DMS79 (cell line): ENCODE results near the gene RBBP8.
"Not testable (repeated sequence)": the region's sequence is repeated elsewhere in the genome, so short reads cannot be mapped to it uniquely, and the experiment has no call there.

Source experiments
- DNase-seq: peaks from one replicate; lab custom pipeline; 2025; lab: John Stamatoyannopoulos, UW

RBBP8 gene

GRCh38 chr18:22943847-22944246 lies 10.7 kb downstream of the RBBP8 start:
- DNase-seq, result no peak

DNA sequence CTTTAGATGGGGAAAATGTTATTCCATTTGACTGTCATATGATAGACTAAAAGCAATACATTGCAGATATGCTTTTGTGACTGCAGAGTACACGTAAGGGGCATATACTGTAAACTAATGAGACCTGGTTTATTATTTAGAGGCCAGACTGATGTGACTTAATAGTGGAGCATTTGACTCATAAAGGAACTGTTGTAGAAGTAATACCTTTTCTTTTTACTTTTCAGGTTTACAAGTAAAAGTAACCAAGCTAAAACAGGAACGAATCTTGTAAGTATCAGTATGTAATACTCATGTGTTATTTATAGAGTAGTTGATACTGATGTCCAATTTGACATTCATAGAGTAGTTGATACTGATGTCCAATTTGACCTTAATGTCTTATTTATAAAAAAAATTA lies 13.1 kb downstream of the RBBP8 start:
- no peak for DNase-seq

DNA sequence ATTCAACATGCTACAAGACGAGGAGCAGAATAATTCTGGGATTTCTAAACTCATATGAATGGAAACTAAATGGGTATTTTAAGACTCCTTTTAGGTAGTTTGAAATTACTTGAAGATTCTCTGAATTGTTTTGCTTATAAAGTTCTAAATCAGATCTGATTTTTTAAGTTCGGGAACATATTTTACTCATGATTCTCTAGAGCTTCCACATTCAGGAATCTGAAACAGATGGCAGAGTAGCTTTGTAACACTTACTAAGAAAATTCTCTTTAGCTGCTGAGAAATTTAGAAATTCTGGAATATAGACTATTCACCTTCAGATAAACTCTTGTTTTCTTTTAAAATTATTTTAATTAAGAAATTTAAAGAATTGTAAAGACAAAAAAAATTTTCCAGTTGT lies 13.7 kb downstream of the RBBP8 start:
- no peak for DNase-seq

DNA sequence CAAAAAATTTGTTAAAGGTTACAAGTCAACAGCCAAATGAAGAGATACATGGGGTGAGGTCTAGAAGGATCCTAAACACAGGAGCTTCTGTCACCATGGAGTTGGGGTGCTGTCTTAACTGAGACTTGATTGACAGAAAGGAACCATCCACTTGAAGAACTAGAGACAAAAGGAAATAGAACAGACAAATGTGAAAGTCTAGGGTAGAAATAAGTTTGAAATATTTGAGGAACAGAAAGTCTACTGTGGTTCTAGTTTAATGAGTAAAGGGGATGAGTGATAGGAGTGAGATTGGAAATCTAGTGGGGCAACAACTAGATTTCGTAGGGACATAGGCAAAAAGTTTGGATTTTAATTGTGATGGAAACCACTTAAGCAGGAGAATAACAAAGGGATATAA lies 18.7 kb downstream of the RBBP8 start:
- DNase-seq, result no peak

DNA sequence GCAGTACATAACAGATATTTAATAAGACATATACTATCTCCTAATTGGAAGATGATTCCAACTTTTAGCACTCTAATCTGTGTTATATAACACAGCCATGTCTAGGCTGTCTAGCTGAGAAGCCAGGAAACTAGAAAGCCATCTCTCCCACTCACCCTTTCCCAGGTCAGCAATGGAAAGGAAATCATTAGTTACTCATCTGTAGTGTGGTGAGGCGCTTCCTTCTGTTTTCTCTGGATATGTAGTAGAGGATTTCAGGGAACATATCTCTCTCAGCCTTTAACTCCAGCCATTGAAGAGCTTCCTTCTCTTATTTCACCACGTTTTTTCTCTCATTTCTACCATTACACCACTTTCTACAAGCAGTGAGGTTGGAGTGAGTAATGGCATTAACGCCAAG lies 19.4 kb downstream of the RBBP8 start:
- no peak for DNase-seq

- not testable (repeated sequence) for DNase-seq
These were observed 20.9 kb downstream of the RBBP8 start for GRCh38 chr18:22953982-22954381.

DNA sequence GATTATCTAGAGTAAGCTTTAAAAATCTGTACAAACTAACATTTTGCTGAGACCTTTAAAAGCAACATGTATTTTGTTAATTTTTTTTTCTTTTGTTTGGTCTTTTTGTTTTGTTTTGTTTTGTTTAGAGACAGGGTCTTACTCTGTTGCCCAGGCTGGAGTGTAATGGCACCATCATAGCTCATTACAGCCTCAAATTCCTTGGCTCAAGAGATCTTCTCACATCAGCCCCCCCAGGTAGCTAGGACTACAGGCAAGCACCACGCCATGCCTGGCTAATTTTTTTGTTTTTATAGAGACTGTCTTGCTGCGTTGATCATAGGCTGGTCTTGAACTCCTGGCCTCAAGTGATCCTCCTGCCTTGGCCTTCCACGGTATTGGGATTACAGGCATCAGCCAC lies 23.1 kb downstream of the RBBP8 start:
- no peak for DNase-seq

DNA sequence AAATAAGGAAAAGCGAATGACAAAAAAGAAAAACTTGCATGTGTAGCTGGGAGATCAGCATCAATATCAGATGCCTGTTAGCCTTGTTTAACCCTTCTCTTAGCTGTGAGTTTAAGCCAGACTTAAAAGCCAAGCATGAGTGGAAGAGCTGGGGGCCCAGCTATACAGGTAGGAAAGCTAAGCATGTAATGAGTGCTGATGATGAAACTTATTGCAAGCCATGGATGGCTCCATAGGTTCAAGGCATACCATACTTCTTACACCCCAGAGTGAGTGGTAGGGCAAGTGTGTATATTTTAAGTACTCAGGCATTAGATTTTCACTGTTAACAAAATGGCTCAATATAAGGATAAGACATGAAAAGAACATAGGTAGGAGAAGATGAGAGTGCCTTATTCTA lies 28.0 kb downstream of the RBBP8 start:
- no peak for DNase-seq

- DNase-seq, result no peak
These were observed 28.9 kb downstream of the RBBP8 start for GRCh38 chr18:22962004-22962403.

DNA sequence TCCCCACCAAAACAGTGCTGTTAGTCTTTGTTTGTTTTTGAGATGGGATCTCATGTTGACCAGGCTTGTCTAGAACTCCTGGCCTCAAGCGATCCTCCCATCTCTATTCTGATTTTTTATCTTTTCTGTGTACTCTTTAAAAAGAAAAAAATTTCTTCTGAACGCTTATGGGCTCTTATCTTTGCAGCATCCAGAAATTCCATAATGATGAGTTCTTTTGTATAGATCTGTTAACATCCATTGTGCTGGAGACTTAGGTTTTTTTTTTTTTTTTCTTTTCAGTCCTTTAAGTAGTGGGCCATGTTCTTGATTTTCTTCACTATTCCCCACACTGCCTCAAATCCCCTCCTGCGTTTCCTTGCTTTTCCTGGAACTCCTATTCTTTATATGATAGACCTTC lies 31.0 kb downstream of the RBBP8 start:
- no peak for DNase-seq

DNA sequence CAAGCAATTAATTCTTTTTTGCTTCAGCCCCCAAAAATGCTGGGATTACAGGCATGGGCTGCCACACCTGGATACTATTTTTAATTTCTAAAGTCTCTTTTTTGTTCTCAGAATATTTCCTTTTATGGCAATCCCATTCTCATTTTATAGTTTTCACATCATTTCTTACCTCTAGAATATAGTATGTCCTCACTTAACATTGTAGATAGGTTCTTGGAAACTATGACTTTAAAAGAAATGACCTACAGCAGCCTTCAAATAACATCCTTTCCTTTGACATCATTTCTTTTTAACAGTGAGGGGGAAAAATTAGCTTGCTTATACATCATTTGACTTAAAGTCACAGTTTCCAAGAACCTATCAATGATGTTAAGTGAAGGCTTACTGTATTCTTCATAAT lies 31.6 kb downstream of the RBBP8 start:
- no peak for DNase-seq

DNA sequence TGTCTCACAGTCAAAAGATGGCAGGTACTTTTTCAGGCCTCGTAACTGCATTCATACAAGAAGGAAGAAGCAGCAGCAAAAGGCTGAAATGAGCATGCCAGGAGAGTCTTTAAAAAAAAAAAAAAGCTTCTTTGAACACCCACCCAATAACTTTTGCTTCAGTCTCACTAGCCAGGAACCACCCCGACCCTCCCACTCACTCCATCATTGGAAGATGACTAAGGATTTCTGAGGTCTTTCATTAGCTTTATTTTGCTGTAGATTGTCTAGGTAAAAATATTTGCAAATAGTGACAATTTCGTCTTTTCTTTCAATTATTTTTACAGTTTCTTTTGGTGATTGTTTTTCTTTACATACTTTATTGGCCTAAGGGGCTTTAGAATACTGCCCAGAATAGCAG lies 37.9 kb downstream of the RBBP8 start:
- DNase-seq, result no peak

- no peak for DNase-seq
These were observed 40.9 kb downstream of the RBBP8 start for GRCh38 chr18:22974001-22974400.

DNA sequence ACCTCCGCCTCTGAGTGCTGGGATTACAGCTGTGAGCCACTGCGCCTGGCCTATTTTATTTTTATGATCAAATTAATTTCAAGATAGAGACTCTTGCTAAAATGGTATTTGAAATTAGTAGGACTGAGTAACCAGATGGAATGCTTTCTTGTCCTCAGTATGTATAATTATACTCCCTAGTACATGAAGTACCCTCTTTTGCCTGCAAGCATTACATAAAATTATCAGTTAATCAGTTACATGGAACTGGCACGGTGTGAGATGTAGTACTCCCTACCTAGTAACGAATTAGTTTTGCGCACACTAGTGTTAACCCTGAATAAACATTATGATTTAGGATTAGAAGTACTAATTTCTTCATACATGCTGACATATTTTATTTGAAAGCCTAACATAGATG lies 41.6 kb downstream of the RBBP8 start:
- DNase-seq, result no peak

GRCh38 chr18:22975508-22975907 lies 42.4 kb downstream of the RBBP8 start:
- no peak for DNase-seq

DNA sequence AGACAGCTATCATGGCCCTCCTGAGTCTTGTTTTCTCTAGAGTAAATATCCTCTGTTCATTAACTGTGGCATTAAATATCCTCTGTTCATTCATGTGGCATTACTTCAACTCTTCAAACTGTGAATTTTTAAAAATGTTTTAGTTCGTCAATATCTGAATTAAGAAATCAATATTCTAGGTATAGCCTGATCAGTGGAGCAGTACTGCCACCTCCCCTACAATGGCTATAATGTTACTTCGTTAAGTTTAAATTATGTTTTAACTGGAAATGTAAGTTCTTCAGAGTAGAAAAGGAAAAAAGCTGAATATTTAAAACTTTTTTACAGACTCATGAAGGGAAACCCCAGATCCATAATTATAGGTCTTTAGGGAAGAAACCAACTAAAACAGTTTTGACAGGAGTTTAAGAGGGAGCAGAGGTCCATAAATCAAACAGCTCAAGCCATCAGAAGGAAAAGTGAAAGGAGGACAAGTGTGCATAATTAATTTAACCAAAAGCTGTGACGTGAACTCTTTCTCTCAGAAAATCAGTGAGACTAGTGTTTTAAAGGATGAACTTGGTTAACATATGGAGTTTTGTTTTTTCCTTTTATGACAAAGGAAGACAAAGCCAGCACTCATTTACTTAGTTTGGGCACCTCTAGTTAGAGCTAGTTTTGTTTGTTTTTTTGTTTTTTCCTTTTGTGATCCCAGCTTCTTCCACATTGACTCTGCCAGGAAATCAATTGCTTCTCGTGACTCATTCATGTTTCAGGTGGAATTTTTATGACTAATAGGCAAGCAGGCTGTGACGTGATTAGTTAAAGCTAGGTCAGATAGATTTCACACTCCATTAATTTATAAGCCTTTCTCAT lies 44.9 kb downstream of the RBBP8 start:
- no peak for DNase-seq

- DNase-seq, result no peak
These were observed 47.3 kb downstream of the RBBP8 start for GRCh38 chr18:22980394-22980793.

DNA sequence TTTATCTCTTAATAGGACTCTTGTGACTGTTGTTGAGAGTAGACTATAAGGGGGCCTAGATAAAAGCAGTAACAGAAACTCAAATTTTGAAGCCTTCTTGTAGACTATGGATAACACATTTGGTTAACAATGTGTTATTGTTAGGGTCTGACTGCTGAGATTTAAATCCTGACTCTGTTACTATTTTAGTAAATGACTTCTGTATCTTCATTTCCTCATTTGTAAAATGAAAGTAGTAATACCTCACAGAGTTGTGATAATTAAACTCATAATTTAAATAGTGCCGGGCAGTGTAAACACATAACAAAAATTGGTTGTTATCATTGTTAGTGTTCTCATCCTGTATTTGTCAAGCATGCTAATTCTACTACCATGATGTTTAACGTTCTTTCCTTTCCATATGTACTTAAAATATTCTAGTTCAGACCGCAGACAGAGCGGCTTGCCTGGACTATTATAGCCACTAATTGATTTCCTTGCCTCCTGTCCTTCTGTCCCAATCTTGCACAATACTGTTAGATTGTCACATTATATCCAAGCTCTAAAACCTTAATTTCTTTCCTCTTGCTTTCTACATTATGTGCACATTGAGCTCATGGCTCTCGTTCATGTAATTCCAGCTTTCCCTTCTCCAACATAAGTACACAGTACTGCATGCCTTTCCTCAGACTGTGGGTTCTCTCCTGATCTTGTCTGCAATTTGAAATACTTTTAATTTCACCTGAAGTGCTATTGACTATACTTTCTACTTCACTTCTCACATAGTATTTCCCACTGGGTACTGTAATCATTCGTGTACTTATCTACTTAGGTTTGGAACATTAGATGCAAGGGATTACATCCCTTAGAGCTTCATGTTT lies 48.4 kb downstream of the RBBP8 start:
- DNase-seq, result no peak

GRCh38 chr18:22983175-22983574 lies 50.0 kb downstream of the RBBP8 start:
- peak; percentile 12 for DNase-seq

DNA sequence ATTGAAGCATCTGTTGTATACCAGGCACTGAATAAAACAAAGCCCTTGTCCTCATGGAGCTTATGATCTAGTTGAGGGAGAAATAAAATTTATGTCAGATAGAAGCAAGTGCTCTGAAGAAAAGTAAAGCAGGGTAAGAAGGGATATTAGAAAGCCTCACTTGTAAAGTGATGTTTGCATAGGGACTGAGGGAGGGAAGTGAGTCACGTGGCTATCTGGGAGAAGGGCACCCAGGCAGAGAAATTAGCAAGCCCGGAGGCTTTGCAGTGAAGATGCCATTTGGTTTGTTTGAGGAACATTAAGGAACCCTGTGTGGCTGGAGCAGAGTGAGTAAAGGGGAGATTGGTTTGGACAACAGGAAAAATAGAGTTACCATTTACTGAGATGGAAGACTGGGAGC lies 52.1 kb downstream of the RBBP8 start:
- no peak for DNase-seq

DNA sequence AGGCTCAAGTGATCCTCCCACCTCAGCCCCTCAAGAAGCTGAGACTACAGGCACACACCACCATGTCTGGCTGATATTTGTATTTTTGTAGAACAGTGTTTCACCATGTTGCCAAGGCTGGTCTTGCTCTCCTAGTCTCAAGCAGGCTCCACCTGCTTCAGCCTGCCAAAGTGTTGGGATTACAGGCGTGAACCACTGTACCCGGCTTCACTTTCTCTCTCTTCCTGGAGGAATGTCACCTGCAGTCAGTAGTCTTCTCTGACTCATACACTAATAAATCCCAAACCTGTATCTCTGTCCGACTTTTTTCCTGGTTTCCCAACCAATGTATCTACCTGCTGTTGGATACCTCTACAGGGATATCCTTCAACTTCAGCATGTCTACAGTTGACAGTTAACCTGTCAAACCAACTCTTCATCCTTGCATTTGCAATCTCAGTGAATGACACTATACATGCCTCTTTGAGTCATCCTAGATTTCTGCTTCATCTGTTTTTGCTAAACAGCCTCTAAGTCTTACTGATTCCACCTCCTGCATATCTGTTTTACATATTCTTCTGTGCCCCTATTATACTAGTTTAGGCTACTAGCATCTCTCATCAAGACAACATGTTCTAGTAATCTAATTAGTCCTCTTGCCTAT lies 54.5 kb downstream of the RBBP8 start:
- DNase-seq, result no peak

DNA sequence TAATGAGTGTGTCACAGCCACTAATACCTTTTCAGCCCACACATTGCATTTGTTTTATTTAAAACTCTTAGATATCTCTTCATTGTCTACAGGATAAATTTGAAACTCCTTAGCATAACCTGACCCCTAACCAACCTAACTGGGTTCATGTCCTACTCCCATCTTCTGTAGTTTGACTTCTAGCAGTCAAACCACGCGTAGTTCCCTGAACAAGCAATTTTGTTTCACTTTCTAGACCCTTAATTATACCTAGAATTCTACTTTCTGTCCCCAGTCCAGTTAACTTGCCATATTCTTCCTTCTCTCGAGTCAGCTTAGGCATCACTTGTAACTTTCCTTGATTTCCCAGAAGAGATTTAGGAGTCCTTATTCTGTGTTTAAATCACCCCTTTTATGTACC lies 55.1 kb downstream of the RBBP8 start:
- no peak for DNase-seq

- DNase-seq, result no peak
These were observed 65.2 kb downstream of the RBBP8 start for GRCh38 chr18:22998344-22998743.
